PFSK-1 (cell line): ENCODE results near the gene LMO3.

Experiments used
- FOXP2 ChIP-seq: optimal IDR thresholded peaks from 2 replicates; pipeline ENCODE3; 2011; ENCODE audit warnings: borderline replicate concordance, control low read depth, inconsistent platforms; ENCODE audit not compliant: insufficient read depth; ENCODE audit errors: extremely low read length, extremely low read depth
- POLR2AphosphoS5 ChIP-seq: IDR thresholded peaks from 2 replicates; pipeline ENCODE4 v1.6.1; 2012; ENCODE audit warnings: low read depth, mild to moderate bottlenecking, control low read depth, low read length, moderate library complexity
- REST ChIP-seq, 2 experiments: IDR thresholded peaks; 2 replicates each; pipeline versions ENCODE4 v1.6.1 to v1.8.0; 2011 to 2012; ENCODE audit warnings: low read depth in 2 of 2, low read length in 2 of 2, control low read depth in 1 of 2, inconsistent platforms in 1 of 2, mild to moderate bottlenecking in 1 of 2, moderate library complexity in 1 of 2; ENCODE audit not compliant: insufficient read depth in 1 of 2
- SIN3A ChIP-seq: IDR thresholded peaks from 2 replicates; pipeline ENCODE4 v1.6.1; 2012; ENCODE audit warnings: mild to moderate bottlenecking, low read length, moderate library complexity, borderline replicate concordance; ENCODE audit not compliant: insufficient read depth

- no peak for TF ChIP-seq FOXP2
- no peak for TF ChIP-seq REST (IDR thresholded peaks at IDR 0.05; ENCODE audit: insufficient read depth in 1 of 2, low read depth in 2 of 2, low read length in 2 of 2)
- no peak for TF ChIP-seq POLR2AphosphoS5
- no peak for TF ChIP-seq SIN3A
These were observed 20.2 kb downstream of the LMO3 start for GRCh38 chr12:16585781-16586180.
